ENCODE results near the gene WDR31.

WDR31 gene

DNA sequence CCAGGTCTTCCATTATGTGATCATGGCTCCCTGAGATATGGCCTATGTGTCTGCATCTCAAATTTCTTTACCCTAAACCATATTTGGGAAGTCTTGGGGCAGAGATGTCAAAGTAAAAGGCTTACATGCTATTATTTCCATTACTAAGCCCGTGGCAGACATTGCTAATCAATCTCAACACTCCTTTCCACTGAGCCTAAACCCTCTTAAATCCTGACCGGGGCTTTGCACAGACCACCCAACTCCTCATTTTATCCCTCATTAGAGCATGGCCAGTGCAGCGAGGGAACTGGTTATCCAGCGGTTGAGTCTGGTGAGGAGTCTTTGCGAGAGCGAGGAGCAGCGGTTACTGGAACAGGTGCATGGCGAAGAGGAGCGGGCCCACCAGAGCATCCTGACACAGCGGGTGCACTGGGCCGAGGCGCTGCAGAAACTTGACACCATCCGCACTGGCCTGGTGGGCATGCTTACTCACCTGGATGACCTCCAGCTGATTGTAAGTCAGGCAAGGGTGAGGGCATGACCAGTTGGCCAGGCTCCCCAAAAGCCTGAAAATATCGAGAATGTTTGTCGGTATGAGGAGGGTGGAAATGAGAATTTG lies 20.3 kb upstream of the WDR31 start:
- DNase-seq (ENCODE audit: low spot score in 2 of 2) = no peak
- in situ Hi-C loops (cut with MboI; ENCODE audit: low sequenced_read_pairs) = no loop called here
- H3K4me3 ChIP-seq = no peak overlapping the region
- no peaks in the 10 kb centered on the region for H3K4me1 ChIP-seq
- H3K9me3 ChIP-seq = no peaks in the 10 kb centered on the region
- no peaks in the 10 kb centered on the region for H3K27me3 ChIP-seq (ENCODE audit: low read depth)
- no peaks in the 10 kb centered on the region for H3K36me3 ChIP-seq (replicated peaks)

DNA sequence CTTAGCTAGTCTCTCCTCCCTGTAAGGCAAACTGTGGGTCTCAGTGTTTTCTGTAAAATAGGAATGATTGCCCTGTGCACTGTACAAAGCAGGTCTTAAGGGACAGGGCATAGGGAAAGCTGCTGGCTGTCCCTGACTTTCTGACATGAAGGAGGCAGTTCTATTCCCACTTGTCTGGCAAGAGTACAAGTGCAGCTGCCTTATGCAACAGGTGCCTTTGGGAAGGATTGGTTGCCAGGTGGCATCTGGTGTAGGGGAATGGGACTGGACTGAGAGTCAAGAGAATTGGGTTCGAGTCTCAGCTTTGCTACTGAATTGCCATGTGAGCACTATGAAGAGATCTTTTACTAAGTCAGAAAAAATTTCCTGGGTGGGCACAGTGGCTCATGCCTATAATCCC lies 19.3 kb upstream of the WDR31 start:
- Histone ChIP-seq H3K36me3 (replicated peaks) (no peaks in the 10 kb centered on the region), H3K9me3 (no peaks in the 10 kb centered on the region), H3K4me1 (no peaks in the 10 kb centered on the region), H3K4me3 (no peak overlapping the region), H3K27me3 (ENCODE audit: low read depth) (no peaks in the 10 kb centered on the region)
- in situ Hi-C loops (cut with MboI; ENCODE audit: low sequenced_read_pairs) = no loop called here
- DNase-seq (ENCODE audit: low spot score in 2 of 2) = no peak

DNA sequence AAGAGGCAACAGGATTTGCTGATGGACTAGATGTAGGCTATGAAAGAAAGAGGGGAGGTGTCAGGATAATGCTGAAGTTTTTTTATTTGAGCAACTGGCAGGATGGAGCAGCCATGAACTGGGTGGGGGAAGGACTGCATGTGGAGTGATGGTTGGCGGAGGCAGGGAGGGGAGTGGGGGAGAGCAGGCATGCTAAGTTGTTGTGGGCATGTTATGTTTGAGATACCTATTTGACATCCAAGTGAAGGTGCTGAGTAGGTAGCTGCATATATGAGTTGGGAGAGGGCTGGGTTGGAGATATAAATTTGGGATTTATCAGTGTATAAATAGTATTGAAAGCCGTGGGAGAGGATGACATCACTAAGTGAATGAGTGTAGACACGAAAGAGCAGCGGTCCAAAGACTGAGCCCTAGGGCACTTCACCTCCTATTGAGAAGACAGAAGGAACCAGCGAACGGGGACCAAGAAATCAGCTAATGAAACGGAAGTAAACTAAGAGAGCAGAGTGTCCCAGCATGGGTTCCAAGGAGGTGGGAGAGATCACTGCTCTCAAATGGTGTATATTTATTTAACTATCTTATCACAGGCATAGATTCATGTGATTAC lies 16.7 kb upstream of the WDR31 start:
- Histone ChIP-seq H3K36me3 (replicated peaks) (no peaks in the 10 kb centered on the region), H3K4me1 (no peaks in the 10 kb centered on the region), H3K4me3 (no peak overlapping the region), H3K27me3 (ENCODE audit: low read depth) (peaks cover 8% of the 10 kb centered on the region), H3K9me3 (no peaks in the 10 kb centered on the region)
- in situ Hi-C loops (cut with MboI; ENCODE audit: low sequenced_read_pairs) = no loop called here
- DNase-seq (ENCODE audit: low spot score in 2 of 2) = no peak

DNA sequence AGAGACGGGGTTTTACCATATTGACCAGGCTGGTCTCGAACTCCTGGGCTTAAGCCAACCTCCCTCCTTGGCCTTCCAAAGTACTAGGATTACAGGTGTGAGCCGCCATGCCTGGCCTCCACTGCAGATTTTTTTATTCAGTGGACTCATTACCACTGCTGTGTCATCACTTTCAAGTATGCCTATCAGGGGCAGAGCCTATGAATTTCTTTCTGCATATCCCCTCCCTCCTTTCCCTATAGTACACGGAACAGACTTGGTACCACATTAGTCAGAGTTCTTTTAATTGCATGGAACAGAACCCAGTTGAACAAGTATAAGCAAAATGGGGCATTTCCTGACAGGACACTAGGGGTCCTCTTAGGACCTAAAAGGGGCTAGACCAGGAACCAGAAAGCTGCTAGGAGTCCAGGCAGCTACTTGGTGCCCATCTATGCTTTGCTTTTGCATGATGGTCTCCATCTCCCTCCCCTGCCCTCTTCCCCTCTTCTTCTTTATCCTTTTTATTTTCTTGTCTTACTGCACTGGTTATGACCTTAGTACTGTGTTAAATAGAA lies 15.0 kb upstream of the WDR31 start:
- H3K27me3 ChIP-seq (ENCODE audit: low read depth) = peaks cover 25% of the 10 kb centered on the region
- no peaks in the 10 kb centered on the region for H3K9me3 ChIP-seq
- no peak for DNase-seq (ENCODE audit: low spot score in 2 of 2)
- no peak overlapping the region for H3K4me3 ChIP-seq
- in situ Hi-C loops (cut with MboI; ENCODE audit: low sequenced_read_pairs) = no loop called here
- H3K36me3 ChIP-seq (replicated peaks) = no peaks in the 10 kb centered on the region
- H3K4me1 ChIP-seq = no peaks in the 10 kb centered on the region

DNA sequence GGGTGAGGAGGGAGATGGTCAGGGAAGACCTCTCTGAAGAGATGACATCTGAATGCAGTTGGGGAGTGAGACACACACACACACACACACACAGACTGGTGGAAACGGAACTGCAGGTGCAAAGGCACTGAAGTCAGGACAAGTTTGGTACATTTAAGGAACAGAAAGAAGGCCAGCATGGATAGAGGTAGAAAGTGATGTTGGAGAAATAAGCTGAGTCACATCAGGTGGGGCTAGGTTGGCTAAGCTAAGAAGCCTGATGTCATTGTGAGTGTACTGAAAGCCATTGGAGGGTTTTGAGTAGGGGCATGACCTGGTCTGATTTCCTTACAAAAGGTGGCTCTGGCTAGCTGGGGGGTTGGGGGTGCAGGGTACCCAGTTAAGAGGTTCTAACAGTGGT lies 12.3 kb upstream of the WDR31 start:
- Histone ChIP-seq H3K36me3 (replicated peaks) (no peaks in the 10 kb centered on the region), H3K4me1 (no peaks in the 10 kb centered on the region), H3K9me3 (no peaks in the 10 kb centered on the region), H3K4me3 (no peak overlapping the region), H3K27me3 (ENCODE audit: low read depth) (peaks cover 45% of the 10 kb centered on the region)
- in situ Hi-C loops (cut with MboI; ENCODE audit: low sequenced_read_pairs) = no loop called here
- DNase-seq (ENCODE audit: low spot score in 2 of 2) = no peak

DNA sequence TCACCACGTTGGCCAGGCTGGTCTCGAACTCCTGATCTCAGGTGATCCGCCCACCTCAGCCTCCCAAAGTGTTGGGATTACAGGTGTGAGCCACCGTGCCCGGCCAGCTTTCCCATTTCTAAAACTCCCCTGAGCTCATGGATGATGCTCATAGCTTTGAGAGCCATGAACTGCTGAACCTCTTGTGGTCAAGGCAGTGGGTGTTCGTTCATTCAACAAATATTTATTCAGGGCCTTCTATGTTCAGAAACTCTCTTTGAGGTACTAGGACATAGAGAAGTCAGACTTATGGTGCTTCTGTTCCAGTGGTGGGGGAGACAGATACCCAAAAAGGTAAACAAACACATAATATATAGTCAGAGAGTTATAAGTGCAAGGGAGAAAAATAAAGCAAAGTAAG lies 11.9 kb upstream of the WDR31 start:
- in situ Hi-C loops (cut with MboI; ENCODE audit: low sequenced_read_pairs) = no loop called here
- peaks cover 45% of the 10 kb centered on the region for H3K27me3 ChIP-seq (ENCODE audit: low read depth)

DNA sequence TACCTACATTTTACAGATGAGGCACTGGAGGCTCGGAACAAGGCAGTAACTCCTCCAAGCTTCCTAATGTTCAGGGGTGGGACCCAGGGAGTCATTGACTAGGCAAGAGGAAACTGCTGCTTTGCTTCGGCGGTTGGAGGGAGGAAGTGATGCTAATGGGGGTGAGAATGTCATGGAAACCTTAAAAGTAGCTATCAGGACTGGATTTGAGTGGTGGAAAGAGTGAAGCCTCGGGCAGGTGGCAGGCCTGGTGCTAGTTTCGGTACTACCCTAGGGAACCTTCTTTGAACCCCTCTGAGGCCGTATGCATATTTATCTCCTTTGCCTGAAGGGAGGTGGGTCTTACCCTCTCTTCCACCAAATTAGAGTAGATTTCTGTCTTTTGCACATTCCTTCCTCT lies 10.9 kb upstream of the WDR31 start:
- H3K36me3 ChIP-seq (replicated peaks) = no peaks in the 10 kb centered on the region
- no peaks in the 10 kb centered on the region for H3K9me3 ChIP-seq
- DNase-seq (ENCODE audit: low spot score in 2 of 2) = no peak
- in situ Hi-C loops (cut with MboI; ENCODE audit: low sequenced_read_pairs) = no loop called here
- no peaks in the 10 kb centered on the region for H3K4me1 ChIP-seq
- H3K4me3 ChIP-seq = no peak overlapping the region
- peaks cover 45% of the 10 kb centered on the region for H3K27me3 ChIP-seq (ENCODE audit: low read depth)

More for the DNA sequence above, 11.9 kb upstream of the WDR31 start:
- Histone ChIP-seq H3K36me3 (replicated peaks) (no peaks in the 10 kb centered on the region), H3K9me3 (no peaks in the 10 kb centered on the region), H3K4me3 (no peak overlapping the region), H3K4me1 (no peaks in the 10 kb centered on the region)
- DNase-seq (ENCODE audit: low spot score in 2 of 2) = no peak

DNA sequence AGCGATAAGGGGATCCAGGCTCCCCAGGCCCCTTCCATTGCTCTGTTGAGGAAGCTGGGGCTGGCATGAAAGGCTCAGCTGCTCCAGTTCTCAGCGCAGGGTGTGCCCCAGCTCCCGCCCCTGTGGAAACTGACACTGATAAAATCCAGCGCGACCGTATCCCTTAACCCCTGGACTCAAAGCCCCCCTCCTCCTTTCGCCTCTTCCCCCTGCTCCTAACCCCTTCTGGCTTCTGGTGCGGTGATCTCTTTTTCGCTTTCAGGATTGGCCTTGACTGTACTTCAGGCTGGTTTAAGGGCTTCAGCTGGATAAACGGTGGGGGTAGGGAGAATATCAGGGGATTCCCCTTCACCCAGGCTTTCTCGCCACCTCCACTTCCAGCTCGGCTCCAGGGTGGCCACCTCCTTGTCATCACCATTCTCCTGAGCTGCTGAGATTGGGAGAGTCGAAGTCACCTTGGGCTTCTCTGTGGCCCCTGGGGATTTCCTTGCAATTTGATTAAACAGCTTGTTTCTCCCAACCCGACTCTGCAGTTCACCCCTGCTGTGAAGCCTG lies 10.1 kb upstream of the WDR31 start:
- in situ Hi-C loops (cut with MboI; ENCODE audit: low sequenced_read_pairs) = no loop called here
- Histone ChIP-seq H3K4me1 (no peaks in the 10 kb centered on the region), H3K27me3 (ENCODE audit: low read depth) (peaks cover 45% of the 10 kb centered on the region), H3K36me3 (replicated peaks) (no peaks in the 10 kb centered on the region), H3K9me3 (no peaks in the 10 kb centered on the region), H3K4me3 (peak overlapping the region; percentile 29)
- no peak for DNase-seq (ENCODE audit: low spot score in 2 of 2)

DNA sequence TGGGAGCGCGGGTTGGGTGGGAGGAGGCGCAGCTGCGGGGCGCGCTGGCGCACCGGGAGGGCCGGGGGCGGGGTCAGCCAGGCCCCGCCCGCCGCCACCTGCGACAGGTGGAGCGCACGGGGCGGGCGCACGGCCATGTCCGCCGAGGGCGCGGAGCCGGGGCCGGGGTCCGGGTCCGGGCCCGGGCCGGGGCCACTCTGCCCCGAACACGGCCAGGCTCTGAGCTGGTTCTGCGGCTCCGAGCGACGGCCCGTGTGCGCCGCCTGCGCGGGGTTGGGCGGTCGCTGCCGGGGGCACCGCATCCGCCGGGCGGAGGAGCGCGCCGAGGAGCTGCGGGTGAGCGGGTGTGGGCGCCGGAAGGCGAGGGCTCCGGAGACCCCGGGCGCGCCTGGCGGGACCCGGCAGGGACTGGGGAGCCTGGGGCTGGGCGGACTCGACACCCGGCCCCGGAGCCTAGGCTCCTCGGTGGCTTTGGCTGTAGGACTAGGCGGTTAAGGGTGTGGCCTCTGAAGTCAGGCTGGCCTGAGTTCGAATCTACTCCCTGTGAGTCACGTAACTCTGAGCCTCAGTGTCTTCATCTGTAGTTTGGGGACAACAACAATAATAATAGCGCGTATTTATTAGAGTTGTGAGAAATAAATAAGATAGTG lies 9.5 kb upstream of the WDR31 start, which contains the start of gene BSPRY:
Gene BSPRY, plus strand, starts transcription at position 97 of the 650 bp plus-strand sequence. Its CDS starts 39 bp downstream, at position 136.
- H3K36me3 ChIP-seq (replicated peaks) = no peaks in the 10 kb centered on the region
- H3K4me3 ChIP-seq = peak within 1 kb of the TSS; percentile 29
- no peaks in the 10 kb centered on the region for H3K4me1 ChIP-seq
- DNase-seq (ENCODE audit: low spot score in 2 of 2) = peak; percentile 26 to 39
- H3K9me3 ChIP-seq = no peaks in the 10 kb centered on the region
- in situ Hi-C loops (cut with MboI; ENCODE audit: low sequenced_read_pairs) = no loop called here
- peaks cover 45% of the 10 kb centered on the region for H3K27me3 ChIP-seq (ENCODE audit: low read depth)

DNA sequence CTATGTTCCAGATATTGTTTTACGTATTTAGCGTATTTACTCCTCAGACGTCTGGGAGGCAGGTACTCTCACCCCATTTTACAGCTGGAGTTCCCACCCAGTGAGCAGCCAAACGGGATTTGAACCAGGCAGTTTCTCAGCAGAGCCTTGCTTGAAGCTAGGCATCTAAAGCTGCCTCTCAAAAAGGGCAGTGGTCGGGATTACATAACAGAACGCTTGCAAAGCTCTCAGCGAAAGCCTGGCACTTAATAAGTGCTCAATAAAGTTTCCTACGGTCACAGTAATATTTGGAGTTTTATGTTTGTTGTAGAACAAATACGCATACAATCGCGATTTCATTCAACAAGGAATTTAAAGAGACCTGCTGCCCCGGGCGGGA lies 9.0 kb upstream of the WDR31 start:
- H3K9me3 ChIP-seq = no peaks in the 10 kb centered on the region
- H3K4me3 ChIP-seq = peak overlapping the region; percentile 16
- H3K27me3 ChIP-seq (ENCODE audit: low read depth) = peaks cover 45% of the 10 kb centered on the region
- no peak for DNase-seq (ENCODE audit: low spot score in 2 of 2)
- no peaks in the 10 kb centered on the region for H3K36me3 ChIP-seq (replicated peaks)
- in situ Hi-C loops (cut with MboI; ENCODE audit: low sequenced_read_pairs) = no loop called here
- no peaks in the 10 kb centered on the region for H3K4me1 ChIP-seq

DNA sequence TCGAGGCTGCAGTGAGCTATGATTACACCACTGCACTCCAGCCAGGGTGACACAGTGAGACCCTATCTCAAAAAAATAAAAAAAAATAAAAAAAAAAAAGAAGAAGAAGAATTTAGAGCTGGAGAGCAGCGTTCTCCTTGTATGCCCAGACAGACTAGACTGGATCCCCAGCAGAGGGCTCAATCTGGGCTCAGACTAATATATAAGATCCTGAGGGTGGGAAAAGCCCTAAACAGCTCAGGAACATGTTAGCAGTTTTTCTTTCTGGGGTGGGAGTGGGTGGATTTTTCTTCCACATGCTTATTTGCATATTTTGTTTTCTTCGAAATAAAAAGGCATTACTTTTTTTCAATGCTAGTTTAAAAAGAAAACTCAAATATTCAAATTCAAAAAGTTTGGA lies 8.4 kb upstream of the WDR31 start:
- Histone ChIP-seq H3K4me1 (no peaks in the 10 kb centered on the region), H3K4me3 (no peak overlapping the region), H3K9me3 (no peaks in the 10 kb centered on the region), H3K36me3 (replicated peaks) (no peaks in the 10 kb centered on the region), H3K27me3 (ENCODE audit: low read depth) (peaks cover 45% of the 10 kb centered on the region)
- in situ Hi-C loops (cut with MboI; ENCODE audit: low sequenced_read_pairs) = no loop called here
- DNase-seq (ENCODE audit: low spot score in 2 of 2) = no peak

DNA sequence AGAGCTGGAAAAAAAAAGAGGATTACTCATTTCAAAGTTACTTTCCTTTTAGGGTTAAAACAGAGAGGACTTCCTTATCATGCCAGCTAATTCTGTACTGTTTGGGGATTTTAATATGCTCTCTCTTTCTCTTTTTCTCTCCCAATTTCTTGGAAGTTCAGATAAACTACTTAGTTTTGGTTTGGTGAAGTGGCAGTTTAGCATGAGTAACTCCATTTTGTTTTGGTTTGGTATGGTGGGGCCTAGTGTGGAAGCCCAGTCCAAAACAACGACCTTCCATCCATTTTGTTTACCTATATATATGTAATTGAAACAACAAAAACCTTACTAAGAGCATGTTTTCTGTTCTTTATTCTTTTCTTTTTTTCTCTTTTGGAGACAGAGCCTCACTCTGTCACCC lies 5.6 kb upstream of the WDR31 start:
- Histone ChIP-seq H3K36me3 (replicated peaks) (no peaks in the 10 kb centered on the region), H3K4me1 (no peaks in the 10 kb centered on the region), H3K9me3 (no peaks in the 10 kb centered on the region), H3K27me3 (ENCODE audit: low read depth) (peaks cover 26% of the 10 kb centered on the region), H3K4me3 (no peak overlapping the region)
- DNase-seq (ENCODE audit: low spot score in 2 of 2) = no peak
- in situ Hi-C loops (cut with MboI; ENCODE audit: low sequenced_read_pairs) = no loop called here

DNA sequence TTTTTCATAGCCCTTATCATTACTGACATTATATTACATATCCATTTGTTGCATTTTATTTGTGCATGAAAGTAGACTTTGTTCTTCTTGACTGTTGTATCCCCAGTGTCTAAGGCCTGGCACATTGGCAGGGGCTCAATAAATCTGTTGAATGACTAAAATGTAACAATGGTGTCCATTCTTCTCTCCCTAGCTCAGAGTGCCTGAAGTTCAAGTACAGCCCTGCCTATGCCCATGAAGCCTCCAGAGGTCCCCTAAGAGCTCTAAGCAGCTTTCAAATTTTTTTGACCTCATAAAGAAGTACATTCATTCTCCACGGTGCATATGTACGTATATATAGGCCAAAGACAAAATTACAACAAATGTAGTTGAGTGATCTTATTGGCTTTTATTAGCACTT lies 5.1 kb upstream of the WDR31 start:
- no peaks in the 10 kb centered on the region for H3K36me3 ChIP-seq (replicated peaks)
- H3K27me3 ChIP-seq (ENCODE audit: low read depth) = peaks cover 21% of the 10 kb centered on the region
- no peaks in the 10 kb centered on the region for H3K9me3 ChIP-seq
- in situ Hi-C loops (cut with MboI; ENCODE audit: low sequenced_read_pairs) = no loop called here
- no peak overlapping the region for H3K4me3 ChIP-seq
- 0 out of 2 replicates have a peak, but pooled peaks cover 2% of the 10 kb centered on the region for H3K4me1 ChIP-seq
- DNase-seq (ENCODE audit: low spot score in 2 of 2) = no peak

DNA sequence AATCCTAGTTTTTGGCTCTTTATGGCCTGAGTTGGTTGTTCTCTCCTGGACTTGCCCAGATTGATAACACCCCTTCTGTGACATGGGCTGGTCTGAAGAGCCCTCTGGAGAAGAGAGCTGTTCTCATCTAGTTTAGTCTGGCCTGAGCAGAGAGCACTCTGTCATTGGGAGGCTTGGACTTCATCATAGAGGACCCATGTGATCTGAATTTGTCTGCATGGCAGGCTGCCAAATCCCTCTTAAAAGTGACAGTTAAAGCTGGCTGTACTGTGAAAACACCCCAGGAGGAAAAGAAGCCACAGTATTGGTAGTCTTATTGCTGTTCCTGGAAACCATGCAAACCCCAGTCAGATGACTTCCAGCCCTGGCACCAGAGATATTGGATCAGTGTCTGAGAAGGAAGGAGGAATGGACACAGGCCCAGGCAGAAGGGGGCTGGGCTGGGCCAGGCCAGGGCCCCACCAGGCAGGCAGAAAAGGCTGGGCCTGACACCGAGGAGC lies 3.7 kb upstream of the WDR31 start:
- H3K36me3 ChIP-seq (replicated peaks) = no peaks in the 10 kb centered on the region
- peaks cover 5% of the 10 kb centered on the region; the same call in 1 of the 2 replicates for H3K4me1 ChIP-seq
- in situ Hi-C loops (cut with MboI; ENCODE audit: low sequenced_read_pairs) = no loop called here
- DNase-seq (ENCODE audit: low spot score in 2 of 2) = peak in 1 of 2 experiments; percentile 55
- peaks cover 10% of the 10 kb centered on the region for H3K27me3 ChIP-seq (ENCODE audit: low read depth)
- no peaks in the 10 kb centered on the region for H3K9me3 ChIP-seq
- H3K4me3 ChIP-seq = no peak overlapping the region
